ENCODE measurements around the gene GLI3. TPM values are rescaled to one million over a fixed set of nuclear protein-coding genes. Genes with fewer than 3 reads are reported as not detected.
A peak's percentile ranks its signal among the peaks of the same experiment; 100 is the strongest.

GLI3 gene
- total RNA-seq, 1 donor from 2014 or later = 4.1 TPM

- DNase-seq = no peak
These were observed 271.9 kb downstream of the GLI3 start for GRCh38 chr7:41964849-41965745.

GRCh38 chr7:41964183-41964753 is 272.7 kb downstream of the GLI3 start:
- DNase-seq = no peak

- DNase-seq = no peak
These were observed 280.3 kb downstream of the GLI3 start for GRCh38 chr7:41956705-41957104.

GRCh38 chr7:41955893-41956675 is 280.9 kb downstream of the GLI3 start:
- DNase-seq = peak; percentile 95

GRCh38 chr7:41955451-41955850 is 281.6 kb downstream of the GLI3 start:
- DNase-seq = no peak

GRCh38 chr7:41954976-41955375 is 282.0 kb downstream of the GLI3 start:
- no peak for DNase-seq

- DNase-seq = no peak
These were observed 288.5 kb downstream of the GLI3 start for GRCh38 chr7:41948503-41948902.

- DNase-seq = peak; percentile 64
These were observed 293.9 kb downstream of the GLI3 start for GRCh38 chr7:41943094-41943577.

GRCh38 chr7:41942468-41943093 is 294.4 kb downstream of the GLI3 start:
- no peak for DNase-seq

GRCh38 chr7:41940760-41941343 is 296.2 kb downstream of the GLI3 start:
- DNase-seq = peak; percentile 34

- DNase-seq = no peak
These were observed 298.6 kb downstream of the GLI3 start for GRCh38 chr7:41938371-41938770.

- DNase-seq = no peak
These were observed 303.6 kb downstream of the GLI3 start for GRCh38 chr7:41933427-41933826.

- no peak for DNase-seq
These were observed 305.8 kb downstream of the GLI3 start for GRCh38 chr7:41931263-41931646.

- DNase-seq = no peak
These were observed 306.3 kb downstream of the GLI3 start for GRCh38 chr7:41930538-41931262.

GRCh38 chr7:41928781-41929180 is 308.2 kb downstream of the GLI3 start:
- DNase-seq = no peak

- no peak for DNase-seq
These were observed 308.8 kb downstream of the GLI3 start for GRCh38 chr7:41928166-41928565.

- no peak for DNase-seq
These were observed 309.6 kb downstream of the GLI3 start for GRCh38 chr7:41927380-41927779.

- DNase-seq = no peak
These were observed 311.1 kb downstream of the GLI3 start for GRCh38 chr7:41925946-41926345.

GRCh38 chr7:41924796-41925195 is 312.2 kb downstream of the GLI3 start:
- DNase-seq = no peak

- DNase-seq = no peak
These were observed 314.6 kb downstream of the GLI3 start for GRCh38 chr7:41922373-41922772.

- DNase-seq = no peak
These were observed 315.5 kb downstream of the GLI3 start for GRCh38 chr7:41921453-41921981.
